NCI-H1694 treated with DMSO at 0.1 percent for 48 hours (cell line): ENCODE data around the gene DHCR7.

ENCODE experiments used
- DNase-seq: peaks from one replicate; lab custom pipeline; 2025; lab: John Stamatoyannopoulos, UW

The DHCR7 gene

GRCh38 chr11:71410363-71410966 lies 37.7 kb downstream of the DHCR7 start:
- no peak for DNase-seq

- DNase-seq: no peak
Measured at GRCh38 chr11:71408826-71409225, 39.4 kb downstream of the DHCR7 start.

- DNase-seq: no peak
Measured at GRCh38 chr11:71407356-71407755, 40.8 kb downstream of the DHCR7 start.

- no peak for DNase-seq
Measured at GRCh38 chr11:71406681-71407080, 41.5 kb downstream of the DHCR7 start.

- no peak for DNase-seq
Measured at GRCh38 chr11:71404209-71404608, 44.0 kb downstream of the DHCR7 start.

- DNase-seq: no peak
Measured at GRCh38 chr11:71402878-71403277, 45.3 kb downstream of the DHCR7 start.

GRCh38 chr11:71400216-71400615 lies 48.0 kb downstream of the DHCR7 start:
- no peak for DNase-seq

GRCh38 chr11:71399341-71399740 lies 48.9 kb downstream of the DHCR7 start:
- no peak for DNase-seq

- DNase-seq: no peak
Measured at GRCh38 chr11:71397961-71398360, 50.2 kb downstream of the DHCR7 start.

- peak; percentile 30 for DNase-seq
Measured at GRCh38 chr11:71397331-71397860, 50.8 kb downstream of the DHCR7 start.

- DNase-seq: no peak
Measured at GRCh38 chr11:71396548-71397123, 51.6 kb downstream of the DHCR7 start.

- DNase-seq: no peak
Measured at GRCh38 chr11:71395774-71396173, 52.4 kb downstream of the DHCR7 start.

- DNase-seq: no peak
Measured at GRCh38 chr11:71395263-71395560, 53.0 kb downstream of the DHCR7 start.

GRCh38 chr11:71393283-71393682 lies 54.9 kb downstream of the DHCR7 start:
- no peak for DNase-seq

GRCh38 chr11:71391796-71392195 lies 56.4 kb downstream of the DHCR7 start:
- no peak for DNase-seq

GRCh38 chr11:71391352-71391751 lies 56.8 kb downstream of the DHCR7 start:
- no peak for DNase-seq

GRCh38 chr11:71388637-71389235 lies 59.5 kb downstream of the DHCR7 start:
- DNase-seq: no peak

GRCh38 chr11:71387784-71388636 lies 60.2 kb downstream of the DHCR7 start:
- DNase-seq: no peak

- no peak for DNase-seq
Measured at GRCh38 chr11:71387200-71387599, 61.0 kb downstream of the DHCR7 start.

- no peak for DNase-seq
Measured at GRCh38 chr11:71386202-71386601, 62.0 kb downstream of the DHCR7 start.

GRCh38 chr11:71385091-71385490 lies 63.1 kb downstream of the DHCR7 start:
- DNase-seq: no peak

- DNase-seq: no peak
Measured at GRCh38 chr11:71384561-71384960, 63.6 kb downstream of the DHCR7 start.
